Neuron (in vitro differentiated cells): ENCODE measurements around the gene ZNF732.
"Not testable (repeated sequence)": the region's sequence is repeated elsewhere in the genome, so short reads cannot be mapped to it uniquely, and the experiment has no call there.

ENCODE experiments used
- H2AFZ ChIP-seq: one replicate; pipeline ENCODE4 v1.6.1; 2013; ENCODE audit warnings: low read depth, mild to moderate bottlenecking, inconsistent platforms, low read length, moderate library complexity
- H3K27me3 ChIP-seq: one replicate; pipeline ENCODE4 v1.6.1; 2013; ENCODE audit warnings: low read length; ENCODE audit not compliant: insufficient read depth
- H3K36me3 ChIP-seq: one replicate; pipeline ENCODE4 v1.6.1; 2013; ENCODE audit warnings: low read length; ENCODE audit not compliant: insufficient read depth
- H3K4me1 ChIP-seq: one replicate; pipeline ENCODE4 v1.6.1; 2013; ENCODE audit warnings: low read length; ENCODE audit not compliant: insufficient read depth
- H3K4me3 ChIP-seq: 2 replicates; pipeline ENCODE4 v1.5.1; 2013; ENCODE audit warnings: mild to moderate bottlenecking, low read length, moderate library complexity
- H3K9me3 ChIP-seq: one replicate; pipeline ENCODE4 v1.6.1; 2013; ENCODE audit warnings: low read length

The ZNF732 gene

DNA sequence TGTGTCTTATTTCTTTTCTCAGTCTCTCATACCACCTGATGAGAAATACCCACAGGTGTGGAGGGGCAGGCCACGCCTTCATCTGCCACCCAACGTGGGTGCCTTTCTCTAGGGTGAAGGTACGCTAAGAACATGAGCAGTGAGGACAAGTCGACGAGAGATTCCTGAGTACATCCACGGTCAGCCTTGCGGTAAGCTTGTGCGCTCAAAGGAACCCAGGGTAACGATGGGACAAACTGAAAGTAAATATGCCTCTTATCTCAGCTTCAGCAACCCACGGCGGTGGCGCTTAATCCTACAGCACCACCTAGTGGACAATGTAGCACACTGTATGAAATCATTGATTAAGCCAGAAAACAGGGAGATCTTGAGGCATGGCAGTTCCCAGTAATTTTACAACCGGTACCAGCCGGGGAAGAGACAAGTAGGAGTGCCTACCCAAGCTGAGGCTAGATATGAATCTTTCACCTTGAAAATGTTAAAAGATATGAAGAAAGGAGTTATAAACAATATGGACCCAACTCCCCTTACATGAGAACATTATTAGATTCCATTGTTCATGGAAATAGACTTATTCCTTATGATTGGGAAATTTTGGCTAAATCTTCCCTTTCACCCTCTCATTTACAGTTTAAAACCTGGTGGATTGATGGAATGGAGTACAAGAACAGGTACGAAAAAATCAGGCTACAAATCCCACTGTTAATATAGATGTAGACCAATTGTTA is 63.0 kb downstream of the ZNF732 start:
- Histone ChIP-seq H3K27me3 (no peaks in the 10 kb centered on the region), H3K9me3 (peaks cover 15% of the 10 kb centered on the region), H2AFZ (no peak overlapping the region), H3K36me3 (no peaks in the 10 kb centered on the region), H3K4me3 (no peak overlapping the region), H3K4me1 (no peaks in the 10 kb centered on the region)

DNA sequence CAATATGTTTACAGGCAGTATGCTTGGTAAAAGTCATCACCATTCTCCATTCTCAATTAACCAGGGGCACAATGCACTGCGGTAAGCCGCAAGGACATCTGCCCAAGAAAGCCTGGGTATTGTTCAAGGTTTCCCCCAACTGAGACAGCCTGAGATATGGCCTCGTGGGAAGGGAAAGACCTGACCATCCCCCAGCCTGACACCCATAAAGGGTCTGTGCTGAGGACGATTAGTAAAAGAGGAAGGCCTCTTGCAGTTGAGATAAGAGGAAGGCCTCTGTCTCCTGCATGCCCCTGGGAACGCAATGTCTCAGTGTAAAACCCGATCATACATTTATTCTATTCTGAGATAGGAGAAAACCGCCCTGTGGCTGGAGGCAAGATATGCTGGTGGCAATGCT is 63.9 kb downstream of the ZNF732 start:
- not testable (repeated sequence) for H3K27me3 ChIP-seq, H3K4me3 ChIP-seq, H2AFZ ChIP-seq, H3K36me3 ChIP-seq, H3K4me1 ChIP-seq
- peaks cover 12% of the 10 kb centered on the region for H3K9me3 ChIP-seq

DNA sequence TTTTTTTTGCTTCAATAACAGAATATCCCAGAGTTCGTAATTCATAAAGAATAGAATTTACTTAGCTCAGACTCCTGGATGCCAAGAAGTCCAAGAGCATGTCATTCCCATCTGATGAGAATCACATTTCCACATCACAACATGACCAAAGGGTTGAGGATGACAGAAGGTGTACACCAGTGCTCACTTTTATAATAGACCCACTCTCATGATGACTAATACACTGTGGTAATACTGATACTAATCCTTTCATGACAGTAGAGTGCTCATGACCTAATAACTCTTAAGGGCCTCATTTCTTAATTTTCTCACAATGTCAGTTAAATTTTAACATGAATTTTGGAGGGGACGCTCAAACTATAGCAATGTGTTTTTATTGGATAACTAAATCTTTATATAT is 69.2 kb downstream of the ZNF732 start:
- Histone ChIP-seq H3K36me3 (no peaks in the 10 kb centered on the region), H3K27me3 (no peaks in the 10 kb centered on the region), H3K4me1 (no peaks in the 10 kb centered on the region), H2AFZ (no peak overlapping the region), H3K4me3 (no peak overlapping the region), H3K9me3 (peaks cover 3% of the 10 kb centered on the region)

DNA sequence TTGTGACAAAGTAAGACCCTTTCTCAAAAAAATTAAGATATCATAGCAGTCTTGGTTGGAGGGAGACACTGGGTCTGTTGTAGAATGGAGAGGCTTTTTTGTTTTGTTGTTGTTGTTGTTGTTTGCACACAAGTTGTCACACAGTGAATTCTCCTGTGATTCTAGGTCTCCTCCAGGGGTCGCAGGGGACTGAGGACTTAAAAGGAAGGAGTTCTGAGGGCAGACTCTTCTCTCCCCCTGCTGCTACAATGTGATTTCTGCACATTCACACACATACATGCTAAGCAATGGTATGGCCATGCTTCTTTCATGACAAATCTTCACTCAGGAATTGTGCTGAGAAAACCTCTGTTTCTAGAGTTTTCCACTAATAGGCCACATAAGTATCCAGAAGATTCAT is 71.1 kb downstream of the ZNF732 start:
- Histone ChIP-seq H3K4me3 (no peak overlapping the region), H3K4me1 (no peaks in the 10 kb centered on the region), H2AFZ (no peak overlapping the region), H3K9me3 (peaks cover 6% of the 10 kb centered on the region), H3K27me3 (no peaks in the 10 kb centered on the region), H3K36me3 (no peaks in the 10 kb centered on the region)

DNA sequence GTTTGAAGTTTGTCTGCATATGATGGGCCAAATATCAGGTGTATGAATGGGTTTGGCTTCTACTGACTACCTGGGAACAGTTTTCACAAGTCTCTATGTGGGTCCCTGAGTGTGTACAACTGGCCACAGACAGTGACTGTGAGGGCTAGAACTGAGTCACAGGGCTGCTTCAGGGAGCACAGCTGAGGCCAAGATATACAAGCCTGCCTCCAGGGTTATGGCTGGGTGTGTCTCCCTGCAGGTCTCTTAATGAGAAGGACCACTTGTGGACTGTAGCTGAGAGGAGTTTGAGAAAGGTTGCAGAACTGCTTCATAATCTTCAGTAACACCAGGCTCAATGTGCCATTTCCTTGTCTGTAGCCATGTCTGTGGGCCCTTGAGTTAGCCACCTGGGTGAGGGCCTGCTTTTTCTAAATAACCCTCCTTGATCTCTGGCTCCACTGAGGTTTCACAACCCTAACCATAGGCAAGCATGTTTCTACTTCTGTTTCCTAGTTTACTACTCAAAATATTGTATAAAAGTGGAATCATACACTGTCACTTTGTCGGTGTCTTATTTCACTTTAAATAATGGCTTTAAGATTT is 81.3 kb downstream of the ZNF732 start:
- Histone ChIP-seq H3K36me3 (no peaks in the 10 kb centered on the region), H2AFZ (no peak overlapping the region), H3K4me3 (no peak overlapping the region), H3K27me3 (no peaks in the 10 kb centered on the region), H3K9me3 (peaks cover 13% of the 10 kb centered on the region), H3K4me1 (no peaks in the 10 kb centered on the region)
